PC-9 (cell line): ENCODE results near the gene HGF. TPM values are rescaled to one million over a fixed set of nuclear protein-coding genes. Genes with fewer than 3 reads are reported as not detected.
A peak's percentile ranks its signal among the peaks of the same experiment; 100 is the strongest.

ENCODE experiments used
- BruUV-seq: library from RNA; stranded (reverse); fragments of 400-500 nt; replicated peaks from 2 replicates; lab custom pipeline; 2021; lab: Mats Ljungman, UMichigan
- CTCF ChIA-PET: fragments of 300-600 bp; sonication (Branson Sonifier 250); formaldehyde crosslinking; loops from one replicate; lab custom pipeline; 2022; ENCODE audit warnings: antibody characterized with exemption; lab: Charles Lee
- POLR2A ChIA-PET: fragments of 300-600 bp; sonication (Branson Sonifier 250); formaldehyde crosslinking; loops from one replicate; lab custom pipeline; 2022; ENCODE audit warnings: antibody characterized with exemption; ENCODE audit not compliant: unreplicated experiment; lab: Charles Lee
- DNase-seq, 2 experiments: peaks; one replicate each; pipeline versions ENCODE4 v3.0.0 to v3.0.0-alpha.2; 2015 to 2022; ENCODE audit warnings: mixed read lengths in 1 of 2
- H2AFZ ChIP-seq: fragments of 200-600 bp; sonication (generic); 2 replicates; pipeline ENCODE4 v1.8.1; 2017; ENCODE audit warnings: antibody characterized with exemption
- H3F3A ChIP-seq: fragments of 200-600 bp; sonication (generic); 2 replicates; pipeline ENCODE4 v1.8.1; 2017; ENCODE audit warnings: antibody characterized with exemption, mild to moderate bottlenecking, low read depth; ENCODE audit not compliant: insufficient read depth
- H3K27ac ChIP-seq: fragments of 200-600 bp; sonication (generic); 2 replicates; pipeline ENCODE4 v1.6.1; 2016; ENCODE audit warnings: mixed run types
- H3K27me3 ChIP-seq: fragments of 200-600 bp; sonication (generic); 2 replicates; pipeline ENCODE4 v1.6.1; 2016; ENCODE audit warnings: low read depth, mixed run types; ENCODE audit not compliant: insufficient read depth
- H3K36me3 ChIP-seq: fragments of 200-600 bp; sonication (generic); 2 replicates; pipeline ENCODE4 v1.6.1; 2016; ENCODE audit warnings: low read depth, mixed run types
- H3K4me1 ChIP-seq: fragments of 200-600 bp; sonication (generic); replicated peaks from 2 replicates; pipeline ENCODE4 v1.6.1; 2016; ENCODE audit warnings: mixed run types; ENCODE audit not compliant: insufficient read depth
- H3K4me2 ChIP-seq: fragments of 200-600 bp; sonication (generic); 2 replicates; pipeline ENCODE4 v1.6.1; 2017; ENCODE audit warnings: mixed run types
- H3K4me3 ChIP-seq: fragments of 200-600 bp; sonication (generic); 2 replicates; pipeline ENCODE4 v1.6.1; 2016; ENCODE audit warnings: mixed run types
- H3K79me2 ChIP-seq: fragments of 200-600 bp; sonication (generic); 2 replicates; pipeline ENCODE4 v1.6.1; 2017; ENCODE audit warnings: low read depth, mixed run types
- H3K9me2 ChIP-seq: fragments of 200-600 bp; sonication (generic); 2 replicates; pipeline ENCODE4 v1.8.1; 2017; ENCODE audit warnings: mild to moderate bottlenecking; ENCODE audit not compliant: insufficient read depth
- H3K9me3 ChIP-seq: fragments of 200-600 bp; sonication (generic); 2 replicates; pipeline ENCODE4 v1.8.1; 2016; ENCODE audit warnings: low read depth; ENCODE audit not compliant: insufficient read depth
- H4K20me1 ChIP-seq: fragments of 200-600 bp; sonication (generic); 2 replicates; pipeline ENCODE4 v1.8.1; 2017; ENCODE audit not compliant: insufficient read depth
- CTCF ChIP-seq: fragments of 200-600 bp; sonication (generic); conservative IDR thresholded peaks from 2 replicates; pipeline ENCODE4 v1.6.1; 2017; ENCODE audit warnings: mixed run types, antibody characterized with exemption, mild to moderate bottlenecking, moderate library complexity
- EZH2 ChIP-seq: fragments of 200-600 bp; sonication (generic); IDR thresholded peaks from 2 replicates; pipeline ENCODE4 v1.8.0; 2017; ENCODE audit warnings: antibody characterized with exemption, low read depth
- intact Hi-C: fragments of 100-400 bp; cut with micrococcal nuclease; formaldehyde crosslinking; loops from one replicate; pipeline ENCODE4 v1.10.0; 2022; ENCODE audit not compliant: unreplicated experiment
- total RNA-seq: library from RNA; stranded (reverse); gene quantifications from 2 replicates; pipeline ENCODE4 v1.2.3, GENCODE V29; 2021

The HGF gene
- total RNA-seq, 1 experiment from 2014 or later = not detected

- no peak overlapping the region for H3K4me2 ChIP-seq
- no peaks in the 10 kb centered on the region for H3K9me3 ChIP-seq
- intact Hi-C loops = no loop called here
- H3K4me1 ChIP-seq = no peaks in the 10 kb centered on the region
- no peak overlapping the region for H3K4me3 ChIP-seq
- TF ChIP-seq CTCF (no peak), EZH2 (no peak)
- no peak overlapping the region for H2AFZ ChIP-seq
- H3K27ac ChIP-seq = no peak overlapping the region
- H3K36me3 ChIP-seq = no peaks in the 10 kb centered on the region
- H3K9me2 ChIP-seq = no peaks in the 10 kb centered on the region
- POLR2A ChIA-PET = no interaction called here
- DNase-seq = no peak
- no peaks in the 10 kb centered on the region for H3K79me2 ChIP-seq
- H3K27me3 ChIP-seq = no peaks in the 10 kb centered on the region
- H4K20me1 ChIP-seq = no peaks in the 10 kb centered on the region; the same call in 1 of the 2 replicates
- CTCF ChIA-PET = no interaction called here
- no TSS peak for BruUV-seq
- H3F3A ChIP-seq = no peaks in the 10 kb centered on the region
Measured at GRCh38 chr7:81693894-81694293, 76.0 kb downstream of the HGF start.

- H3K9me2 ChIP-seq = no peaks in the 10 kb centered on the region
- no peaks in the 10 kb centered on the region for H3F3A ChIP-seq
- H3K4me3 ChIP-seq = no peak overlapping the region
- POLR2A ChIA-PET = no interaction called here
- no TSS peak for BruUV-seq
- H3K27ac ChIP-seq = no peak overlapping the region
- no peak for DNase-seq
- CTCF ChIA-PET = no interaction called here
- H3K9me3 ChIP-seq = no peaks in the 10 kb centered on the region
- H3K79me2 ChIP-seq = no peaks in the 10 kb centered on the region
- intact Hi-C loops = no loop called here
- H3K36me3 ChIP-seq = no peaks in the 10 kb centered on the region
- TF ChIP-seq CTCF = no peak
- TF ChIP-seq EZH2 = no peak
- H3K4me2 ChIP-seq = no peak overlapping the region
- no peaks in the 10 kb centered on the region for H3K4me1 ChIP-seq
- H4K20me1 ChIP-seq = no peaks in the 10 kb centered on the region; the same call in 1 of the 2 replicates
- no peaks in the 10 kb centered on the region for H3K27me3 ChIP-seq
- H2AFZ ChIP-seq = no peak overlapping the region
Measured at GRCh38 chr7:81693080-81693479, 76.8 kb downstream of the HGF start.

GRCh38 chr7:81692146-81692905, 77.5 kb downstream of the HGF start:
- H3K9me2 ChIP-seq = no peaks in the 10 kb centered on the region
- H4K20me1 ChIP-seq = no peaks in the 10 kb centered on the region; the same call in 1 of the 2 replicates
- ChIA-PET POLR2A (no interaction called here), CTCF (no interaction called here)
- H3F3A ChIP-seq = no peaks in the 10 kb centered on the region
- H3K9me3 ChIP-seq = no peaks in the 10 kb centered on the region
- TF ChIP-seq EZH2 (no peak), CTCF (no peak)
- no peaks in the 10 kb centered on the region for H3K4me1 ChIP-seq
- intact Hi-C loops = no loop called here
- no peak overlapping the region for H3K4me2 ChIP-seq
- H3K27me3 ChIP-seq = no peaks in the 10 kb centered on the region
- H3K36me3 ChIP-seq = no peaks in the 10 kb centered on the region
- BruUV-seq = no TSS peak
- no peak overlapping the region for H3K4me3 ChIP-seq
- 0 out of 2 replicates have a peak overlapping the region, but pooled peaks have one; percentile 28 for H2AFZ ChIP-seq
- no peak for DNase-seq
- no peak overlapping the region for H3K27ac ChIP-seq
- H3K79me2 ChIP-seq = no peaks in the 10 kb centered on the region
